ENCODE data around the gene TMEM186. TPM values are rescaled to one million over a fixed set of nuclear protein-coding genes. Genes with fewer than 3 reads are reported as not detected.

The TMEM186 gene
- total and polyA plus RNA-seq, 2 of the 8 experiments (the other 6 are each of a cell fraction or from before 2014, with no cell fraction given): 13.1 TPM

- TF ChIP-seq CHD7 (IDR thresholded peaks at IDR 0.05; ENCODE audit: insufficient replicate concordance, low read length): no peak
Observed at GRCh38 chr16:8822403-8822802, 25.0 kb upstream of the TMEM186 start (continued).

All from H1 (cell line).